ENCODE data around the gene NDUFB3.
"Not testable (repeated sequence)": the region's sequence is repeated elsewhere in the genome, so short reads cannot be mapped to it uniquely, and the experiment has no call there.

The NDUFB3 gene

GRCh38 chr2:201093573-201093972, 21.8 kb downstream of the NDUFB3 start:
- DNase-seq: no peak

GRCh38 chr2:201100497-201100896, 28.7 kb downstream of the NDUFB3 start:
- no peak for DNase-seq

- DNase-seq: no peak
These were observed 34.0 kb downstream of the NDUFB3 start for GRCh38 chr2:201105759-201106158.

GRCh38 chr2:201107624-201108023, 35.8 kb downstream of the NDUFB3 start:
- no peak for DNase-seq

- DNase-seq: no peak
These were observed 36.5 kb downstream of the NDUFB3 start for GRCh38 chr2:201108341-201108740.

GRCh38 chr2:201109186-201109585, 37.4 kb downstream of the NDUFB3 start:
- DNase-seq: no peak

- DNase-seq: no peak
These were observed 38.8 kb downstream of the NDUFB3 start for GRCh38 chr2:201110615-201111014.

- no peak for DNase-seq
These were observed 39.3 kb downstream of the NDUFB3 start for GRCh38 chr2:201111096-201111495.

GRCh38 chr2:201114350-201114749, 42.5 kb downstream of the NDUFB3 start:
- DNase-seq: no peak

GRCh38 chr2:201114846-201115245, 43.0 kb downstream of the NDUFB3 start:
- no peak for DNase-seq

- peak; percentile 25 for DNase-seq
These were observed 44.5 kb downstream of the NDUFB3 start, which contains the start of gene CFLAR for GRCh38 chr2:201116115-201116958. CFLAR (plus strand) TSS chr2:201116164; CDS start chr2:201129866, 13,702 bp downstream.

GRCh38 chr2:201116959-201117734, 45.3 kb downstream of the NDUFB3 start:
- peak; percentile 10 for DNase-seq

- not testable (repeated sequence) for DNase-seq
These were observed 45.9 kb downstream of the NDUFB3 start for GRCh38 chr2:201117735-201118094.

GRCh38 chr2:201118121-201118960, 46.5 kb downstream of the NDUFB3 start:
- DNase-seq: no peak

GRCh38 chr2:201118961-201119854, 47.4 kb downstream of the NDUFB3 start:
- no peak for DNase-seq

GRCh38 chr2:201122276-201122675, 50.5 kb downstream of the NDUFB3 start:
- no peak for DNase-seq

- DNase-seq: no peak
These were observed 54.7 kb downstream of the NDUFB3 start for GRCh38 chr2:201126308-201127151.

- DNase-seq: no peak
These were observed 55.3 kb downstream of the NDUFB3 start for GRCh38 chr2:201127152-201127511.

GRCh38 chr2:201127570-201127969, 55.8 kb downstream of the NDUFB3 start:
- DNase-seq: no peak

GRCh38 chr2:201128033-201128432, 56.2 kb downstream of the NDUFB3 start:
- no peak for DNase-seq

GRCh38 chr2:201128933-201129505, 57.2 kb downstream of the NDUFB3 start:
- no peak for DNase-seq

All from NCI-H2081 treated with DMSO at 0.1 percent for 48 hours (cell line).